GM12872 (cell line): ENCODE measurements around the gene TMEM141.

Source experiments
- CTCF ChIP-seq: IDR thresholded peaks from 3 replicates; pipeline ENCODE4 v1.5.1; 2011; ENCODE audit warnings: low read depth, mild to moderate bottlenecking, low read length, moderate library complexity; ENCODE audit not compliant: insufficient read depth

The TMEM141 gene

GRCh38 chr9:136773386-136774044 is 17.6 kb upstream of the TMEM141 start:
- no peak for TF ChIP-seq CTCF

- no peak for TF ChIP-seq CTCF
Measured at GRCh38 chr9:136774416-136775045, 16.6 kb upstream of the TMEM141 start.

GRCh38 chr9:136775191-136775590 is 16.0 kb upstream of the TMEM141 start:
- TF ChIP-seq CTCF = no peak

- no peak for TF ChIP-seq CTCF
Measured at GRCh38 chr9:136776947-136777346, 14.2 kb upstream of the TMEM141 start.

- no peak for TF ChIP-seq CTCF
Measured at GRCh38 chr9:136777359-136777758, 13.8 kb upstream of the TMEM141 start.

- TF ChIP-seq CTCF = no peak
Measured at GRCh38 chr9:136779808-136780207, 11.3 kb upstream of the TMEM141 start.

- TF ChIP-seq CTCF = no peak
Measured at GRCh38 chr9:136782452-136782851, 8.7 kb upstream of the TMEM141 start.
